GM13977 (cell line): Measurements from ENCODE around the gene RAB22A.

Source experiments
- DNase-seq: peaks from one replicate; pipeline ENCODE4 v3.0.0; 2012; ENCODE audit warnings: low spot score
- CTCF ChIP-seq: IDR thresholded peaks from 2 replicates; pipeline ENCODE4 v1.5.1; 2012; ENCODE audit warnings: mild to moderate bottlenecking, control low read depth; ENCODE audit not compliant: insufficient read depth; ENCODE audit errors: extremely low read depth, missing control alignments
- in situ Hi-C: fragments of 300-500 bp; cut with MboI; formaldehyde crosslinking; loops from one replicate; pipeline ENCODE4 v1.12.0; 2022; ENCODE audit warnings: low sequenced_read_pairs, low pct_unique_long_range_greater_than_20kb, mixed read lengths, inconsistent platforms; ENCODE audit not compliant: unreplicated experiment

RAB22A gene

DNA sequence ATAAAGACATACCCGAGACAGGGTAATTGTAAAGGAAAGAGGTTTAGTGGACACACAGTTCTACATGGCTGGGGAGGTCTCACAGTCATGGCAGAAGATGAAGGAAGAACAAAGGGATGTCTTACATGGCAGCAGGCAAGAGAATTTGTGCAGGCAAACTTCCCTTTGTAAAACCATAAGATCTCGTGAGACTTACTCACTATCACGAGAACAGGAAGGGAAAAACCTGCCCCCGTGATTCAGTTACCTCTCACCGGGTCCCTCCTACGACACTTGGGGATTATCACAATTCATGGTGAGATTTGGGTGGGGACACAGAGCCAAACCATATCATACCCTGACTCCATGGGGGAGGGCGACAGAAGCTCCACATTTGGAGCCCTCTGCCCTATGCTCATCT lies 72.1 kb downstream of the RAB22A start:
- DNase-seq = no peak
- in situ Hi-C loops = no loop called here
- no peak for TF ChIP-seq CTCF

- in situ Hi-C loops = no loop called here
- TF ChIP-seq CTCF = no peak
- DNase-seq = no peak
These were observed 72.6 kb downstream of the RAB22A start for GRCh38 chr20:58382096-58382495.

GRCh38 chr20:58384821-58385220 lies 75.3 kb downstream of the RAB22A start:
- in situ Hi-C loops = no loop called here
- no peak for DNase-seq
- TF ChIP-seq CTCF = no peak

GRCh38 chr20:58388028-58388601 lies 78.6 kb downstream of the RAB22A start:
- in situ Hi-C loops = no loop called here

DNA sequence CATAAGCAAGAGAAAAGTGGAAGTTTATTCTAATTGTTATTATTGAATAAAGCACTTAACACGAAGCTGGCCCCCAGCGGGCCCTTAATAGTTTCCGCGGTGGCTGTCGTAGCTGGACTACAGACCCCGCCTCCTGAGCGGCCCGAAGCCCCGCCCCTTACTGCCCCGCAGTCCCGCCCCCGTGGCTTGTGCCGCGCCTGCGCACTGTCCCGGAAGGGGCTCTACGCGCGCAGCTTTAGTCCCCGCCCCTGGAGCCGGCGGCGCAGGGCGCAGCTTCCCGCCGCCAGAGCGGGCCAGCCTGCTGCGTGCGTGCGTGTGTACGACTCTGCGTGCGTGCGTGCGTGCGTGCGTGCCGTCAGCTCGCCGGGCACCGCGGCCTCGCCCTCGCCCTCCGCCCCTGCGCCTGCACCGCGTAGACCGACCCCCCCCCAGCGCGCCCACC lies 79.4 kb downstream of the RAB22A start, which contains the start of gene VAPB:
VAPB (plus strand) TSS at position 348 of the 442 bp plus-strand sequence. CDS start 231 bp downstream, outside the sequence.
- in situ Hi-C loops = no loop called here
- peak; percentile 95 for DNase-seq

More at GRCh38 chr20:58388028-58388601, 78.6 kb downstream of the RAB22A start:
- no peak for TF ChIP-seq CTCF
- DNase-seq = no peak

GRCh38 chr20:58389324-58389967 lies 79.9 kb downstream of the RAB22A start:
- in situ Hi-C loops = no loop called here
- TF ChIP-seq CTCF = no peak
- DNase-seq = peak; percentile 45

More for the DNA sequence above, 79.4 kb downstream of the RAB22A start, which contains the start of gene VAPB:
- TF ChIP-seq CTCF = no peak
